Liver (tissue), 9 donors: ENCODE data around the gene ATP10B. TPM values are rescaled to one million over a fixed set of nuclear protein-coding genes. Genes with fewer than 3 reads are reported as not detected.

Experiments used
- DNase-seq: peaks from one replicate; pipeline ENCODE4 v3.0.0-alpha.2; 2017; ENCODE audit warnings: low spot score
- H3K27ac ChIP-seq, 2 donors: one replicate each; pipeline ENCODE4 v1.7.0; 2013; ENCODE audit warnings: inconsistent platforms in 2 of 2, low read length in 2 of 2, control low read depth in 1 of 2, low read depth in 1 of 2, mild to moderate bottlenecking in 1 of 2
- H3K27me3 ChIP-seq, 4 donors: one replicate each; pipeline versions ENCODE4 v1.6.1 to v1.7.0; 2013; ENCODE audit warnings: low read length in 3 of 4, inconsistent platforms in 1 of 4, mild to moderate bottlenecking in 1 of 4, moderate library complexity in 1 of 4; ENCODE audit not compliant: control insufficient read depth in 4 of 4, insufficient read depth in 4 of 4
- H3K36me3 ChIP-seq, 4 donors: one replicate each; pipeline versions ENCODE4 v1.6.1 to v1.7.0; 2013; ENCODE audit warnings: low read length in 3 of 4, mild to moderate bottlenecking in 3 of 4, low read depth in 1 of 4, moderate library complexity in 1 of 4; ENCODE audit not compliant: control insufficient read depth in 4 of 4, insufficient read depth in 3 of 4
- H3K4me1 ChIP-seq, 4 donors: one replicate each; pipeline versions ENCODE4 v1.6.1 to v1.7.0; 2013; ENCODE audit warnings: low read length in 3 of 4, mild to moderate bottlenecking in 3 of 4, moderate library complexity in 1 of 4; ENCODE audit not compliant: control insufficient read depth in 4 of 4, insufficient read depth in 4 of 4
- H3K4me3 ChIP-seq, 3 donors: one replicate each; pipeline versions ENCODE4 v1.6.1 to v1.7.0; 2013; ENCODE audit warnings: low read length in 3 of 3, control low read depth in 1 of 3, low read depth in 1 of 3, mild to moderate bottlenecking in 1 of 3
- H3K9ac ChIP-seq, 2 donors: one replicate each; pipeline ENCODE4 v1.7.0; 2013; ENCODE audit warnings: low read length in 2 of 2, mild to moderate bottlenecking in 2 of 2, moderate library complexity in 2 of 2, control low read depth in 1 of 2, low read depth in 1 of 2
- H3K9me3 ChIP-seq, 4 donors: one replicate each; pipeline versions ENCODE4 v1.6.1 to v1.7.0; 2013; ENCODE audit warnings: low read length in 3 of 4; ENCODE audit not compliant: control insufficient read depth in 4 of 4
- CTCF ChIP-seq: fragments of 150-350 bp; IDR thresholded peaks from 2 replicates; pipeline ENCODE4 v1.5.1; 2017; ENCODE audit warnings: improper control_type of control experiment, low read depth, low read length; ENCODE audit not compliant: missing input control
- EGR1 ChIP-seq, 2 donors: IDR thresholded peaks; 2 replicates each; pipeline ENCODE4 v1.6.1; 2016 to 2018; ENCODE audit warnings: antibody characterized with exemption in 2 of 2, low read depth in 2 of 2
- FOXA1 ChIP-seq: IDR thresholded peaks from 2 replicates; pipeline ENCODE4 v1.6.1; 2016; ENCODE audit warnings: antibody characterized with exemption
- FOXA2 ChIP-seq: IDR thresholded peaks from 2 replicates; pipeline ENCODE4 v1.6.1; 2016; ENCODE audit warnings: antibody characterized with exemption
- GABPA ChIP-seq, 2 donors: IDR thresholded peaks in 1 of 2; conservative IDR thresholded peaks in 1 of 2; 2 replicates each; pipeline ENCODE4 v1.6.1; 2016; ENCODE audit warnings: antibody characterized with exemption in 2 of 2, mild to moderate bottlenecking in 1 of 2, moderate library complexity in 1 of 2
- HNF4A ChIP-seq, 2 donors: conservative IDR thresholded peaks; 2 replicates each; pipeline ENCODE4 v1.6.1; 2016; ENCODE audit warnings: antibody characterized with exemption in 2 of 2, mild to moderate bottlenecking in 2 of 2
- HNF4G ChIP-seq: IDR thresholded peaks from 2 replicates; pipeline ENCODE4 v1.6.1; 2016; ENCODE audit warnings: antibody characterized with exemption
- JUND ChIP-seq, 2 donors: IDR thresholded peaks; 2 replicates each; pipeline ENCODE4 v1.6.1; 2016; ENCODE audit warnings: antibody characterized with exemption in 2 of 2
- MAX ChIP-seq: IDR thresholded peaks from 2 replicates; pipeline ENCODE4 v1.6.1; 2016; ENCODE audit warnings: antibody characterized with exemption
- NR2F2 ChIP-seq: IDR thresholded peaks from 2 replicates; pipeline ENCODE4 v1.6.1; 2016; ENCODE audit warnings: antibody characterized with exemption
- RAD21 ChIP-seq, 2 donors: IDR thresholded peaks; 2 replicates each; pipeline ENCODE4 v1.6.1; 2016; ENCODE audit warnings: antibody characterized with exemption in 2 of 2, mild to moderate bottlenecking in 2 of 2
- RXRA ChIP-seq, 2 donors: IDR thresholded peaks; 2 replicates each; pipeline ENCODE4 v1.6.1; 2017 to 2018; ENCODE audit warnings: antibody characterized with exemption in 2 of 2, mild to moderate bottlenecking in 1 of 2
- SP1 ChIP-seq: IDR thresholded peaks from 2 replicates; pipeline ENCODE4 v1.6.1; 2018; ENCODE audit warnings: antibody characterized with exemption, mild to moderate bottlenecking
- TAF1 ChIP-seq: conservative IDR thresholded peaks from 2 replicates; pipeline ENCODE4 v1.6.1; 2016; ENCODE audit warnings: antibody characterized with exemption, mild to moderate bottlenecking
- YY1 ChIP-seq: IDR thresholded peaks from 2 replicates; pipeline ENCODE4 v1.6.1; 2016; ENCODE audit warnings: antibody characterized with exemption, mild to moderate bottlenecking
- WGBS: extraction: QIAGEN DNeasy Blood & Tissue Kit; methylation state at CpG from one replicate; pipeline ENCODE4 v1.1.7; 2013; 5-methylcytosine and 5-hydroxymethylcytosine counted together
- polyA plus RNA-seq, 2 donors: library from polyadenylated mRNA; stranded (reverse) in 1 of 2; unstranded in 1 of 2; fragments of 200-250 nt in 1 of 2; fragments of >200 nt in 1 of 2; fragmentation: Nextera tagmentation in 1 of 2; extraction: Ambion mirVana in 1 of 2; gene quantifications; one replicate each; pipeline versions ENCODE4 v1.2.1 to v1.2.3, GENCODE V29; 2013 to 2015
- total RNA-seq, 2 donors: library from RNA; depleted of rRNA; stranded (reverse); fragments of >200 nt; gene quantifications; one replicate each; pipeline ENCODE4 v1.2.3, GENCODE V29; 2014
- TF ChIP-seq, protein P1 (sequence below): IDR thresholded peaks from 2 replicates; pipeline ENCODE4 v1.6.1; 2016; ENCODE audit warnings: antibody characterized with exemption
- TF ChIP-seq, protein P2 (sequence below): IDR thresholded peaks from 2 replicates; pipeline ENCODE4 v1.6.1; 2016; ENCODE audit warnings: antibody characterized with exemption
- TF ChIP-seq, protein P3 (sequence below): IDR thresholded peaks from 2 replicates; pipeline ENCODE4 v1.6.1; 2016; ENCODE audit warnings: antibody characterized with exemption, mild to moderate bottlenecking
- donor health status: healthy.
- donor health status: healthy.
- donor health status: healthy.
- donor health status: healthy.
- donor health status: healthy.

ATP10B gene
- total and polyA plus RNA-seq, 4 donors = 0.05 to 0.67 (median 0.05) TPM; not detected in 1

DNA sequence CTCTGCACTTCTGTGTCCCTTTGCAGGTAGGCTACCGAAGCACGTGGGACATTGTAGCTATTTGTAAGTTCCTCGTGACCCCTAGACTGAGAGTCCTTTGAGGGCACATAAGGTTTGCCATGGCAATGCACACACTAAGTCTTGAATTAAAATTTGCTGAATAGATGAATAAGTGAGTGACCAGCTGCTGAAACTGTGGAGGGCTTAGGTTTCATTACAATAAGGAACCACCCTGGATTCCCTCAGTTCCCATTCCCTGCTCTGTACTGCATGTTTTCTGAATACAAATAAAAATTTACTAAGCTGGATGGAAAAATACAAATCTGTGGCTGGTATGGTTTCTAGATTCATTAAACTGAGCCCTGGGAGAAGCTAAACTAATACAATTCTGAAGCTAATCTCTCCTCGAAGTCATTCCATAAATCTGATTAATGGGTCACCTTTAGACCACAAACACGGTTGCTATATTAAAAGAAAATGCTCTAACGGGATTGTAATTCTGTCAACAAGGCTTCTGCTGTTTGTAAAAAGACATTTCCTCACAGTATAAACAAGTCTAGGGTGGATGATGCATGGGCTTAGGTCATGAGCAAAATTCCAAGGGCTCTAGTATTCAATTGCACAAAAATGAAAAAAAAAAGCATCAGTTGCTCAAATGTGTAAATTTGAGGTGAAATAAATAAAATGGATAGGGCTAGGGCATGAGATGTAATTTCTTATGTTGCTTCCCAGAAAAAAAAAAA is 172.3 kb downstream of the ATP10B start:
- Histone ChIP-seq H3K27ac (no peak overlapping the region), H3K9me3 (no peaks in the 10 kb centered on the region), H3K27me3 (peaks cover 0 to 5% (median 0%) of the 10 kb centered on the region in 4 donors), H3K9ac (no peak overlapping the region), H3K4me1 (no peaks in the 10 kb centered on the region), H3K36me3 (no peaks in the 10 kb centered on the region), H3K4me3 (no peak overlapping the region)
- no peak for DNase-seq
- TF ChIP-seq FOXA2 (no peak), JUND (IDR thresholded peaks at IDR 0.05) (no peak), RXRA (IDR thresholded peaks at IDR 0.05) (no peak), MAX (no peak), SP1 (no peak), TAF1 (no peak), FOXA1 (no peak), YY1 (no peak), HNF4A (conservative IDR thresholded peaks at IDR 0.05) (no peak), CTCF (no peak), GABPA (IDR thresholded peaks at IDR 0.05 in 1 of 2, conservative IDR thresholded peaks at IDR 0.05 in 1 of 2) (no peak), EGR1 (IDR thresholded peaks at IDR 0.05; ENCODE audit: low read depth in 2 of 2) (no peak), HNF4G (no peak), NR2F2 (no peak), RAD21 (IDR thresholded peaks at IDR 0.05) (no peak)
- TF ChIP-seq, protein P1, sequence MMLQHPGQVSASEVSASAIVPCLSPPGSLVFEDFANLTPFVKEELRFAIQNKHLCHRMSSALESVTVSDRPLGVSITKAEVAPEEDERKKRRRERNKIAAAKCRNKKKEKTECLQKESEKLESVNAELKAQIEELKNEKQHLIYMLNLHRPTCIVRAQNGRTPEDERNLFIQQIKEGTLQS = no peak
- TF ChIP-seq, protein P2, sequence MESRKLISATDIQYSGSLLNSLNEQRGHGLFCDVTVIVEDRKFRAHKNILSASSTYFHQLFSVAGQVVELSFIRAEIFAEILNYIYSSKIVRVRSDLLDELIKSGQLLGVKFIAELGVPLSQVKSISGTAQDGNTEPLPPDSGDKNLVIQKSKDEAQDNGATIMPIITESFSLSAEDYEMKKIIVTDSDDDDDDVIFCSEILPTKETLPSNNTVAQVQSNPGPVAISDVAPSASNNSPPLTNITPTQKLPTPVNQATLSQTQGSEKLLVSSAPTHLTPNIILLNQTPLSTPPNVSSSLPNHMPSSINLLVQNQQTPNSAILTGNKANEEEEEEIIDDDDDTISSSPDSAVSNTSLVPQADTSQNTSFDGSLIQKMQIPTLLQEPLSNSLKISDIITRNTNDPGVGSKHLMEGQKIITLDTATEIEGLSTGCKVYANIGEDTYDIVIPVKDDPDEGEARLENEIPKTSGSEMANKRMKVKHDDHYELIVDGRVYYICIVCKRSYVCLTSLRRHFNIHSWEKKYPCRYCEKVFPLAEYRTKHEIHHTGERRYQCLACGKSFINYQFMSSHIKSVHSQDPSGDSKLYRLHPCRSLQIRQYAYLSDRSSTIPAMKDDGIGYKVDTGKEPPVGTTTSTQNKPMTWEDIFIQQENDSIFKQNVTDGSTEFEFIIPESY = no peak
- TF ChIP-seq, protein P3, sequence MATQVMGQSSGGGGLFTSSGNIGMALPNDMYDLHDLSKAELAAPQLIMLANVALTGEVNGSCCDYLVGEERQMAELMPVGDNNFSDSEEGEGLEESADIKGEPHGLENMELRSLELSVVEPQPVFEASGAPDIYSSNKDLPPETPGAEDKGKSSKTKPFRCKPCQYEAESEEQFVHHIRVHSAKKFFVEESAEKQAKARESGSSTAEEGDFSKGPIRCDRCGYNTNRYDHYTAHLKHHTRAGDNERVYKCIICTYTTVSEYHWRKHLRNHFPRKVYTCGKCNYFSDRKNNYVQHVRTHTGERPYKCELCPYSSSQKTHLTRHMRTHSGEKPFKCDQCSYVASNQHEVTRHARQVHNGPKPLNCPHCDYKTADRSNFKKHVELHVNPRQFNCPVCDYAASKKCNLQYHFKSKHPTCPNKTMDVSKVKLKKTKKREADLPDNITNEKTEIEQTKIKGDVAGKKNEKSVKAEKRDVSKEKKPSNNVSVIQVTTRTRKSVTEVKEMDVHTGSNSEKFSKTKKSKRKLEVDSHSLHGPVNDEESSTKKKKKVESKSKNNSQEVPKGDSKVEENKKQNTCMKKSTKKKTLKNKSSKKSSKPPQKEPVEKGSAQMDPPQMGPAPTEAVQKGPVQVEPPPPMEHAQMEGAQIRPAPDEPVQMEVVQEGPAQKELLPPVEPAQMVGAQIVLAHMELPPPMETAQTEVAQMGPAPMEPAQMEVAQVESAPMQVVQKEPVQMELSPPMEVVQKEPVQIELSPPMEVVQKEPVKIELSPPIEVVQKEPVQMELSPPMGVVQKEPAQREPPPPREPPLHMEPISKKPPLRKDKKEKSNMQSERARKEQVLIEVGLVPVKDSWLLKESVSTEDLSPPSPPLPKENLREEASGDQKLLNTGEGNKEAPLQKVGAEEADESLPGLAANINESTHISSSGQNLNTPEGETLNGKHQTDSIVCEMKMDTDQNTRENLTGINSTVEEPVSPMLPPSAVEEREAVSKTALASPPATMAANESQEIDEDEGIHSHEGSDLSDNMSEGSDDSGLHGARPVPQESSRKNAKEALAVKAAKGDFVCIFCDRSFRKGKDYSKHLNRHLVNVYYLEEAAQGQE = no peak
- 59% methylated on average over 6 of the region's 6 CpGs for WGBS
